Measurements from ENCODE around the gene TCN2.

- TF ChIP-seq EZH2 (IDR thresholded peaks at IDR 0.05; ENCODE audit: insufficient read depth, poor library complexity, severe bottlenecking) (no peak), EZH2phosphoT487 (IDR thresholded peaks at IDR 0.05; ENCODE audit: insufficient read depth, low read depth) (no peak)
These were observed 34.0 kb upstream of the TCN2 start for GRCh38 chr22:30572840-30573593.

Measured in GM23248 (cell line).